Activated effector memory CD4-positive, alpha-beta T cell treated with anti-CD3 and anti-CD28 coated beads, Interleukin-2, amount 50 U/mL, for 16 hours (primary cell): ENCODE data around the gene CTNNAL1.
"Not testable (repeated sequence)": the region's sequence is repeated elsewhere in the genome, so short reads cannot be mapped to it uniquely, and the experiment has no call there.

Source experiments
- DNase-seq: peaks from one replicate; pipeline ENCODE4 v3.0.0-alpha.2; 2020

Gene CTNNAL1, protein sequence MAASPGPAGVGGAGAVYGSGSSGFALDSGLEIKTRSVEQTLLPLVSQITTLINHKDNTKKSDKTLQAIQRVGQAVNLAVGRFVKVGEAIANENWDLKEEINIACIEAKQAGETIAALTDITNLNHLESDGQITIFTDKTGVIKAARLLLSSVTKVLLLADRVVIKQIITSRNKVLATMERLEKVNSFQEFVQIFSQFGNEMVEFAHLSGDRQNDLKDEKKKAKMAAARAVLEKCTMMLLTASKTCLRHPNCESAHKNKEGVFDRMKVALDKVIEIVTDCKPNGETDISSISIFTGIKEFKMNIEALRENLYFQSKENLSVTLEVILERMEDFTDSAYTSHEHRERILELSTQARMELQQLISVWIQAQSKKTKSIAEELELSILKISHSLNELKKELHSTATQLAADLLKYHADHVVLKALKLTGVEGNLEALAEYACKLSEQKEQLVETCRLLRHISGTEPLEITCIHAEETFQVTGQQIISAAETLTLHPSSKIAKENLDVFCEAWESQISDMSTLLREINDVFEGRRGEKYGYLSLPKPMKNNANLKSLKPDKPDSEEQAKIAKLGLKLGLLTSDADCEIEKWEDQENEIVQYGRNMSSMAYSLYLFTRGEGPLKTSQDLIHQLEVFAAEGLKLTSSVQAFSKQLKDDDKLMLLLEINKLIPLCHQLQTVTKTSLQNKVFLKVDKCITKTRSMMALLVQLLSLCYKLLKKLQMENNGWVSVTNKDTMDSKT

DNA sequence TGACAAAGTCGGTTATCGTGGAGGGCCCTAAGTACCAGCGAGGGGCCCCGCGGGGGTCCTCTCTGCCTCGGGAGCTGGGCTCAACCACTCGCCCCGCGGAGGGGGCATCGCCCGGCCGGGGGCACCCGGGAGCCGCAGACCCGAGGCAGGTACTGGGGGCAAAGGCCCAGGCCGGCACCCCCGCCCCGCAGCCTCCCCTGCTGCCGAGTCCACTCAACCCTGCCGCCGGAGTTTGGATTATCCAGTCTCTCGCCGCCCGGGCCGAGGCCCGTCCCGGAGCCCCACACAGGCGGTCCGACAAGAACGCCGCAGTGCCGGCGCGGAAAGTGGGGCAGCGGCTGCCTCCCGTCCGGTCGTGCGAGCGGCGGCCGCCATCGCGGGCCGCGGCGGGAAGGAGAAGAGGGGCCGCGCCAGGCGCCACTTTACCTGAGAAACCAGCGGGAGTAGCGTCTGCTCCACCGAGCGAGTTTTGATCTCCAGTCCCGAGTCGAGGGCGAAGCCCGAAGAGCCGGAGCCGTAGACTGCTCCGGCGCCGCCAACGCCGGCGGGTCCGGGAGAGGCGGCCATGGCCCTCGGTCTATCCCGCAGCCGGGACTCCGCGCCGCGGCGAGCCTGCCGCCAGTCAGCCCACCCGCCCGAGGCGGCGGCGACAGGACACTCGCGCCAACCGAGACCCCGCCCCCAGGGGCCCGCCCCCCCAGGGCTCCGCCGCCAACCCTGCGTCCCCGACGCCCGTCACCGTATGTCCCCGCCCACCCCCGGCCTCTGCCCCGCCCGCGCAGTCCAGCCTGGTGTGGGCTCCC lies at the start of gene CTNNAL1:
TSS of gene CTNNAL1 (minus strand) at position 624 of the 803 bp plus-strand sequence. CDS start at position 567, 57 bp downstream.
- peak; percentile 95 for DNase-seq

DNA sequence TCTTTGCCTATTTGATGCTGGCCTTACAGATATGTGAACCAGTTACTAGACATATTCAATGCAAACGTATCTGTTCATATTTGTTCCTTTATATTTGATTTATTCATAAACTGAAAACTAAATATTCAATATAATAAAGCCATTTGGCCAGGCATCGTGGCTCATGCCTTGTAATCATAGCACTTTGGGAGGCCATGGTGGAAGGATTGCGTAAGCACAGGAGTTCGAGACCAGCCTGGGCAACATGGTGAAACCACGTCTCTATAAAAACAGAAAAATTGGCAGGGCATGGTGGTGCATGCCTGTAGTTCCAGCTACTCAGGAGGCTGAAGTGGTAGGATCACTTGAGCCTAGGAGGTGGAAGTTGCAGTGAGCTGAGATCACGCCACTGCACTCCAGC lies 49.2 kb upstream of the CTNNAL1 start:
- DNase-seq, result no peak

DNA sequence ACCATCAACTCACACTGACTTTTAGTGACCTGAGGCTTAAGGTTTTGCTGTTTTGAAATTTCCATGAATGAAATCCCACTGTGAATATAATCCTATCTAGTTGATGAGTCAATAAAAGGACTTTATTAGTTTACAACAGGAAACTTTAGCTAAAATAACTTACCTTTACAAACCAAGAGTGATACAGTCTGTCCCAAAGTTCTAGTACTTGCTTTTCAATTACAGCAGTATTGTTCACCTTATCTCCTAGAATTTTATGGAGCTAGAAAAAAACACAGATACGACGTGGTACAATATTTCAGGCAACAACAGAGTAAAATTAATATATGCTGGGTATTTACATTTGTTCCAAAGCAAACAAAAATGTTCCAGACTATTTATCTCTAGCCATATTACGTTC lies 46.9 kb upstream of the CTNNAL1 start:
- DNase-seq, result no peak

DNA sequence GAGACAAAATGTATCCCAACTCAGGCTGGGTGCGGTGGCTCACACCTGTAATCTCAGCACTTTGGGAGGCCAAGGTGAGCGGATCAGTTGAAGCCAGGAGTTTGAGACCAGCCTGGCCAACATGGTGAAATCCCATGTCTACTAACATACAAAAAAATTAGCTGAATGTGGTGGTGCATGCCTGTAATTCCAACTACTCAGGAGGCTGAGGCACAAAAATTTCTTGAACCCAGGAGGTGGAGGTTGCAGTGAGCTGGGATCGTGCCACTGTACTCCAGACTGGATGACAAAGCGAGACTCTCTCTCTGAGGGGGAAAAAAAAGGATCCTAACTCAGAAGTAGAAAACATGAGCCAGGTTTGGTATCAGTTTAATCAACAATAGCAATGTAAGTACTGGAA lies 39.8 kb upstream of the CTNNAL1 start:
- DNase-seq, result not testable (repeated sequence)

DNA sequence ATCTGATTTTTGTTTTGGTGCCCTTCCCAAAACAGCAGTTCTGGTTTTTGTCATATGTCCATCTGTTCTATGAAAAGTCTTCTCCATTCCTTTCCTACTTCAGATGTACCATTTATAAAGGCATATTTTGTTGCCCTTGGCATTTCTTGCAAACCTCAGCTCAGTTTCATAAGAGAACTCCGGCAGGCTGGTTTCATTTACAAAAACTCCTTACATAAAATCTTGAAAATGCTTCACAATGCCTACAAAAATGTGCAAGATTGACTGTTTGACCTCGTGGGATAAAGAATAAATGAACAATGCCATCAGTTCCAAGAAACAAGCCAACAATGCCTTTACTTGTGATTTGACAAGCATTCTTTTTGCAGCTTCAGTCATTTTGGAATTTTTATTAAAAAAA lies 39.1 kb upstream of the CTNNAL1 start:
- no peak for DNase-seq

DNA sequence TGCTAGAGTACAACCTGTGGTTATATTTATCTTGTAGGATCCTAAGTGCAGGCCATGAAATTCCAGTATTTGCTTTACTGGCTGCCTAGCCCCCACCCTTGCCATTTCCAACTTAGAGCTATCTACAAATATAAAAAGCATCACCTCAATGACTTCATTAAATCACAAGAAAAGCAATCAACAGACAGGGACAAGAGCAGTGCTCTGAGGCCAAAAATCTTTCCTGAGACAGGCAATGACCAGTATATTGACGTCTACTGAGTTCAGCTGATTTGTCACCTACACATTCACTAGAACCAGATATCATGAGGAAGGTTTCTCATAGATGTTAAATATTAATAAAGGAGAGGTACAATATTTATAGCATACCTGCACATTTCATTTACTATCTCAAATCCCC lies 38.4 kb upstream of the CTNNAL1 start:
- DNase-seq, result no peak

DNA sequence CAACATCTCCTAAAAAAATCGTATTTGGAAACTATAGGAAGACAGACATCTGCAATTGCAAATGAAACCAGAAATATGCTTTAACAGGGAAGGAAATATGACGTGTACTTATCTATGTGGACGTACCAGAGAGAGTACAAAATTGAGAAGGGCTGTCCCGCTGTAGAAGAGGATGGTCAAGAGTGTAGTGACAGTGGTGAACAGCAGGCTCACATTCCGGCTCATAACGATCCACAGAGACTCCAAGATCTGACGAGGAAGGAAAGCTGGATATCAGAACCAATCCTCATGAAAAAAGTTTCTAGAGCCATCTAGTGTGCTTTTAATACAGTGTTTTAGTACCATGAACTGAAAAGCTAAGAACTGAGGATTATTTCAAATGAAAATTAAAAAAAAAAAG lies 37.1 kb upstream of the CTNNAL1 start:
- no peak for DNase-seq

DNA sequence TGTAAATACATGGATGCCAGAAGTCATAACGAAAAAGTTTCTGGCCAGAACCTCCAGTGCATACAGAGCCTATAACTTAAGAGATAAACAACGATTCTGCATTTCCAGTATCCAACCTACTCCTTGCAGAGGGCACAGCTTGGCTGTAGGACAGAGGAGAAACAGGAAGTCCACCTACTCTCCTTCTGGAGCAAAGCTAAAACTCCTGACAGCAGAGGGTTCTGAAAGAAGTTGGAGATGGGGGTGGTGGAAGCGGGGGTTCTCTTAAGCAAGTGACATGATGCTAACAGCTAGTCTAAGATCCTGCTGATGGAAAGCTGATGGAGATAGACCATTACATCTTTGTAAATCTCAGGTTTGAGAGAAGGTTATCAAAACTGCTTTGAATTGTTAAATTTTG lies 35.5 kb upstream of the CTNNAL1 start:
- no peak for DNase-seq

DNA sequence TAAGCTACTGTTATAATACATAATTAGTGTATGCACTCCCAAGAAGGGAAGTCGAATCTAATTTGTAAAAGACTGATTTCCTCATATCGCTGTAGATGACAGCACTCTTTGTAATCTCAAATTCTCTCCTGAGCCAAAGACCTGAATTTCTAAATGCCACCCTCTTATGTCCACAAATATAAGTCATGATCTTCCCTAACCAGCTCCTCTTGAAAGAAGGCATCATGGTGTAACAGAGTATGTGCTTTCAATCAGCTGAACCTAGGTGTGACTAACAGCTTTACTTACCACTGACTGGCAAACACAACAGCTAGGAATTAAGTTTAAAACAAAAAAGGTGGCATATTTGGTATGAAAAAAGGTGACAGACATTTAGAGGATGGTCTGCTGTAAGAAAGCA lies 34.0 kb upstream of the CTNNAL1 start:
- DNase-seq, result no peak

DNA sequence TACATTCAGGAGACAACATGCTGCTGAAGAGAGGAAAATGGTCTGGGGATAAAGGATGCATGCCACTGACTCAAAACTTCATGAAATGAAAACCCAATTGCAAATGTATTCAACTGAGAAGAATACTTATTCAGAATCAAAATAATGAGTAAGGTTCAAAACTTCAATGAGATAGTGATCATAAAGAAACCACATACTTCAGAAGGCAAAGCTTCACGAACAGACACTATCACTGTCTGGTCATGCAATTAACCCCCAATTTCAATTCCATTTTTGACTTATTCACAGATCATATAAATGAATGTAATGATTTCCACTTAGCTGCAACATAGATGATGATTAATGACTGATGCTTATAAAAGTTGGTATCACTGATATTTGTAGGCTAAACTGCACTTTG lies 33.0 kb upstream of the CTNNAL1 start:
- no peak for DNase-seq

DNA sequence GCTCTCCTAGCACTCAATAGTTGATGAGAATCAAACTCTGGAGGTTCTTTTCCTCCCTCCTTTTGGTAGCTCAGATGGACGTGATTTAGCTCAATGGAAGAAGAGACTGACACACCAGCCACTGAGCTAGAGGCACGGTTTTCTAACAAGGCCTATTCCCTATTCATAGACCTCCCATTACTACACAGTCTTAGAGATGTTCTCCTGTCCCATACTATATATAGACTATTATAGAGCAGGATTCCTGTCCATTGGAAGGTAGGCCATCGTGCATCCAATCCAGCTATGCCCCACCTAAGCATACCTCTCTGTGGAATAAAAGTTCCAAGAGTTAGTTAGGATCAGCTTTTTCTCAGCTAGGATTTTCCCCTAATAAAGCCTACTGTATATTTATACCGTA lies 30.3 kb upstream of the CTNNAL1 start:
- no peak for DNase-seq

DNA sequence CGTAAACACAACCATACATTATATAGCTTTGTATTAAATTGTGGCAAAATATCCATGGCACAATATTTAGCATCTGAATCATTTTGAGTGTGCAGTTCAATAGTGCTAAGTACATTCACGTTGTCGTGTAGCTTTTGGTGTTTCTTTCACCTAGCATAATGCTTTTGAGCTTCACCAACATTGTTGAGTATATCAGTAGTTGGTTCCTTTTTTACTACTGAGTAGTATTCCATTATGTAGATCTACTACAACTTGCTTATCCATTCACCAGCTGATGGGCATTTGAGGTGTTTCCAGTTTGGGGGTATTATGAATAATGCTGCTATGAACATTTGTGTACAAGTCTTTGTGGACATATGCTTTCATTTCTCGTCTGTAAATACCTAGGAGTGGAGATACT lies 27.3 kb upstream of the CTNNAL1 start:
- DNase-seq, result no peak

DNA sequence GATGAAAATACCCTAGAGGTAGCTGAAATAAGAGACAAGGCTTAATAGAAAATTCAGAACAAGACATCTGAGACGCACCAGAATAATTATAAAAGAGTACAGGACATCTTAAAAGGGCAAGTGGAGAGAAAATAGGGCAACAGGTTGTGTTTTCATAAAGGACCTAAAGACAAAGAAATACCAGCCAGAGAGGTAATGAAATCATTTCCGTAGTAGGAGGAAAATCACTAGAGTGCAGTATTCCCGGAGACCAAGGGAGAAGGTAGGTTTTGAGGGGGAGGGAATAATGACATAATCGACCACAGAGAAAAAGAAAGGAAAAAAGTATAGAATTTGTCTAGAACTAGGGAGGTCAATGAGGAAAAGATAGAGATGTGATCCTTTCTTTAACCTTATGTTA lies 26.2 kb upstream of the CTNNAL1 start:
- no peak for DNase-seq

DNA sequence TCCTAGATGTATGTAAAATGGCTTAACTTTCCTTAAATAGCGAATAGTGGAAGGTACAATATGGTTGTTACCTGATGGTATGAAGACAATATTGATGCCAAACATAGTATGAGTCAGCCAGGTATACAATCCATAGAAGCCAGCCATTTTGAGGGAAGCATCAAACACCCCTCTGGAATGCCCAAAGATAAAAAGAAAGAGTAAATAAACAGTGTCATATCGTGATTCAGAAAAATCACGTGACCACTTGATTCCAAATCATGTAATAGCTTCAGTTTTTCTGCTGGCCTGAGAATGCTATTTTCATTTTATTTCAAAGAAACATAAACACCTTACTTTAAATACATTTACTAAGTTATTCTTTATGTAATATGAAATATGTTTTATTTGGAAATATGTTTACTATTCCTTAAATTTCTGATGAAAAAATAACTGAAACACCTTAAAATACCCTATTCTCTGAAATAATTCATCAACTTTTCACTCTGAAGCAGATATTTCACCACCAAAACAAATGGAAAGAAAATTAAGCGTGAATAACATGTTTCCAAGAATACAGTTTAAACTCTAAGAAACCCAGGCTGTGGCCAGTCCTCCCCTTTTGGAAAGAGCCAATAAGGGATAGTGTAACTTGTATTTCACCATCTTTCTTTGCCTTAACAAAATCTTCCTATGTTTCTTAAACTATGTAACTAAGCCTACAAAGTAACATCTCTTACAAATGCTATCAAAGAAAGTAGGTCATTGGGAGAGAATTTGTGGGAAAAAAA lies 24.8 kb upstream of the CTNNAL1 start:
- DNase-seq, result no peak

DNA sequence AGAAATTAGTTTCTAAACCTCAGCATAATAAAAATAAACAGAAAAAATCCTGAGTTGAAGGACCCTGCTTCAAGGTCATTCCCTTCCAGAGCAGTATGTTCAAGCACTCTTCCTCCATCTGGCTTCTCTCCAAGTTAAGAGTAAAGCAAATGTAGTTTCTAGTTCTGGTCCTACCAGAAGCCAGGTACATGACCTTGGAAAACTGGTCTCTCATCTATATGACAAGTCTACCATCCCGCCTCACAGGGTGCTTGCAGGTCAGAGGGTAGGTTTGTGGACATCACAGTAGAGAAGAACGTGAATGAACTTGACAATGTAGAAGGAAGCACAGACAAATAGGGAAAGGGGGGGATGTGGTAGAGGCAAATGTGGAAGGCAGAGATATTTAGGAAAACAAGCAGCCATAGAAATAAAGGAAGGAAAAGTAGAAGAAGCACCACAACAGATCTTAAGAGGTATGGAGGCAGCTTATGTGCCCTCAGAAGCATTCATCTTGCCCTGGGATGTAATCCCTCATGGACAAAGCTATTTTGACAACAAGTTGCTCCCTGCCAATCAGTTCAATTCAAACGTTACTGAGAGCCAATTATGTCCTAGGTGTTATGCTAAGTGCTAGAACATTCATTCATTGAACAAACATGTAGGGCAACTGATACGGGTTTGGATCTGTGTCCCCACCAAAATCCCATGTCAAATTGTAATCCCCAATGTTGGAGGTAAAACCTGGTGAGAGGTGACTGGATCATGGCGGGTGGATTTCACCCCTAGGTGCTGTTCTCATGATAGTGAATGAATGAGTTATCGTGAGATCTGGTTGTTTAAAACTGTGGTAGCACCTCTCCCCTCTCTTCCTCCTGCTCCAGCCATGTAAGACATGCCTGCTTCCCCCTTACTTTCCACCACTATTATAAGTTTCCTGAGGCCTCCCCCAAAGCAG lies 23.7 kb upstream of the CTNNAL1 start:
- no peak for DNase-seq

DNA sequence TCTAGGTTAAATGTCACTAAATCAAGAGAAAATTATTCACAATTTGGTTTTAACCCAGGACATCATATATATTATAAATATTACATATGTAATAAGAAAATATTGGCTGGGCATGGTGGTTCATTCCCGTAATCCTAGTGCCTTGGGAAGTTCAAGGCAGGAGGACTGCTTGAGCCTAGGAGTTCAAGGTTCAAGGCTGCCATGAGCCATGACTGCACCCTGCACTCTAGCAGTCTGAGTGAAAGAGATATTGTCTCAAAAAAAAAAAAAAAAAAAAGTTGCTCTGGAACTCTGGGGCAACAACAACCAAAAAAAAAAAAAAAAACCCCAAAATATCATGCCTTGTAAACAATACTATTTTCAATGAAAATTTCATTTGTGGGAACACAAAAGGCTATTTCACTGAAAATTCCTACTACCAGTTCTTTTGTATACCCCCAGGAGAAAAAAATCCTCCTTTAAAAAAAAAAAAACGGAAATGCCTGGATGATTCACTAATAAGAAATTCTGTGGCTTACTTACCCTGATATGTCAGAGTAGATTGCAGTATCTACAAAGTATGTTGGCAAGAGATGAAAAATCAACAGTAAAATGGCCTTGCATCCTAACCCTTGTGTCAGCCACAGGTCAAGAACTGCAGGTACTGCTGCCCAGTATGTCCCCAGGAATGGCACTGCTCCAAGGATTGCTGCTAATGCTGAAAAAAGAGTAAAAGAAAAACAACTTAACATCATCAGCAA lies 22.6 kb upstream of the CTNNAL1 start:
- no peak for DNase-seq

DNA sequence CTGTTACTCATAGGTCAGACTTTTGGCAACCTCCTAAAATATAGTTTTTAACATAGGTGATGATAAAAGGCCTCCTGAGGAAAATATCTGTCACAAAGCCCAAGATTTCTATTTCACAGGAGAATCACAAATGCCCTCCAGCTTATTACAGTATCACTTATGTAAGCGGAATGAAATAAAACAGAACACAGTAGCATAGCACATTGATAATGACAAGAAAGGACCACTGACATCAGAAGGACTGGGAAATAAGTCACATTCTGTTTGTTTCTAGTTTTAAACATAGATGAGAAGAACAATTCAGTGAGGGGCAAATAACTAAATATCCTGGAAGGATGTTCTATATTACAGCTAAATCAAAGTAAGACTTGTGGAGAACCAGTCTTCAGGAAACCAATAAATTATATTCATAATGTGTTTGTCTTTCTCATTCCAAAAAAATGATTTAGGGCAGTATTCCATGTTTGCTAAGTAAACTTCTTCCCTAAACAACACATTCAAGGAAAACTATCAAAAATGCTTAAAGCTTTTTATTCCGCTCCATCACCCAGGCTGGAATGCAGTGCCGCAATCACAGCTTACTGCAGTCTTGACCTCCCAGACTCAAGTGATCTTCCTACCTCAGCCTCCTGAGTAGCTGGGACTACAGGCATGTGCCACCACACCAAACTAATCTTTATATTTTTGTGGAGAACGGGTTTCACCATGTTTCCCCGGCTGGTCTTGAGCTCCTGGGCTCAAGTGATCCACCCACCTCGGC lies 20.8 kb upstream of the CTNNAL1 start:
- DNase-seq, result no peak

DNA sequence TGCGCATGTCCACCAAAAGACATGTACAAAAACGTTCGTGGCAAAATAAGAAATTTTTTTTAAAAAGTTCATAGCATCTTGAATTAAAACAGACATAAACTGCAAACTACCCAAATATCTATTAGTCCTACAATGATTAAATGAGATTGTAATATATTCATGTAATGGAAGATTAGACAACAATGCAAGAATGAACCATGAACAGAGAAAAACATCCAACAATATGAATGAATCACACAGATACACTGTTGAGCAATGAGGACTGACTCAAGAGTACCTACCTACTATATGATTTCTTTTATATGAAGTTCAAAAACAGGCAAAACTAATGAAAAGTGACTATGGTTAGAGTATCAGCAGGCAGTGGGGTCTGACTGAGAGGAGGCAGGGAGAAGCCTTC lies 17.9 kb upstream of the CTNNAL1 start:
- no peak for DNase-seq

DNA sequence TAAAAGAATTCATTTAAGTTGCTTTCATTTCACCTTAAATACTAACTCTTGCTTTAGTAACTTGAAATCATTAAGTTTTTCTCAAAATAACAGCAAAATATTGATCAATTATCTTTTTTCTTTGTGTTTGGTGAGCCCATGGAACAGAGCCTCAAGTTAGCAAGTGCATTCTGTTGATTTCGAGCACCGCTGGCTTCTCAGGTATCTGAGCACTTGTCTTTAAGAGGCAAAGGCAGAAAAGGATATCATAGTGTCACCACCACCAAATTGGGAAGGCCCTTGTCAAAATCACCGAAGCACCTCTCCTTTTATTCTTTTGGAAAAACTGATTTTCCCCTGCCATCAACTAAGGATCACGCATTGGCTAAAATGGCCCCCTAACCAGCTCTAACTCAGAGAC lies 17.1 kb upstream of the CTNNAL1 start:
- no peak for DNase-seq

DNA sequence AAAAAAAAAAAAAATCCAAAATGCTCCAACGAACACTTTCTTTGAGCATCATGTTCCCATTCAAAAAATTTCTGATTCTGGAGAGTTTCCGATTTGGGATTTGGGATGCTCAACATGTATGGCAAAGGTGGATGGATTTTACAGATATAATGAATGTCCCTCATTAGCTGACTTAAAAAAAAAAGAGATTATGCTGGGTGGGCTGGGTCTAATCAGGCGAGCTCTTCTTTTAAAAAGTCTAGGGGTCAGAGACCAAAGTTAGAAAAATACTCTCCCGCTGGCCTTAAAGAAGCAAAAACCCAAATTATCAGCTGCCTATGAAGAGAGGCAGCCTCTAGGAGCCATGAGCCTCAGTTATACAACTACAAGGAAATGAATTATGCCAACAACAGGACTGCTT lies 15.2 kb upstream of the CTNNAL1 start:
- DNase-seq, result no peak
